HG03135 (cell line): ENCODE results near the gene GPC6.

Source experiments
- ATAC-seq: cut with Tn5 transposase; IDR thresholded peaks from one replicate; pipeline ENCODE4 v1.9.1; 2021; ENCODE audit warnings: mild to moderate bottlenecking, moderate library complexity; ENCODE audit not compliant: unreplicated experiment

GPC6 gene

DNA sequence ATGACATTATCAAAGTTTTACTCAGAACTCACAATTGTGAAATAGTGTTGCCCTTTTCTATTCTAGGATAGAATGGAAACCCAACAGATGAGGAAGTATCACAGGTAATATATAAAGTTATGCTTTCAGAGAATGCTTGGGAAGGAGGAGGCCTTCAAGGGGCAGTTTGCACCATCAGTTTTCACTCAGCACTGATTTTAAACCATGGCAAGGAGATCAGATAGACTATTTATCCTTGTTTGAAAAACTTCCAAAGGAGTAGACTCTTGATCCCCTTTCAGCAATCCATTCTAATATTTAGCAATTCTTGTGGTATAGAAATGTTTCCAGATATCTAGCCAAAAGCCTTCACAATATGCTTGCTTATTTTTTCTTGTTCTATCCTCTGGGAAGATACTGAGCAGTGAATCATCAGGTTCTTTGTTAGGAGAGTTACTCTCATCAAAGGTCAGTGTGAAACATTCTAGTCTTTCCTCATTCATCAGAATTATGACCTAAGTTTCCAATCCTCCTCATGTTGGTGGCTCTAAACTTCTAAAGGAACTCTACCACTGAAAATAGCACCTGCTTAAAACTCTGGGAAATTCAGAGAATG, 3.8 kb downstream of the GPC6 start:
- ATAC-seq, result no peak

DNA sequence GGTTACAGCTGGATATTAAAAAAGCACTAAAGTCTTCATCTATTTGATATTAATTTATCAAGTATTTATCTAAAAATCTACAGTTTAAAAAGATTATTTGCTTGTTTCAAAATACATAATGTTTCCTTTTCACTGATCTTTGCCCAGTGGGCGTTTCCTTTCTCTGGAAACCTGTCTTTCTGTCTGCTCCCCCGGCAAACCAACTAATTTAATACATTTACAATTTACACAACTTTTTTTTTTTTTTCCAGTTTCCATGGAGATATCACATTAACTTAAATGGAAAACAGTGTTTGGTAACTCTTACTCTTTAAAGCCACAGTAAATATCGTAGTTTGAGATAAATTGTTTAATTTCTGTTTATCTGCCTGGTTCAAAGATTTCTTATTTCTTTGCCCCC, 5.3 kb downstream of the GPC6 start:
- no peak for ATAC-seq

DNA sequence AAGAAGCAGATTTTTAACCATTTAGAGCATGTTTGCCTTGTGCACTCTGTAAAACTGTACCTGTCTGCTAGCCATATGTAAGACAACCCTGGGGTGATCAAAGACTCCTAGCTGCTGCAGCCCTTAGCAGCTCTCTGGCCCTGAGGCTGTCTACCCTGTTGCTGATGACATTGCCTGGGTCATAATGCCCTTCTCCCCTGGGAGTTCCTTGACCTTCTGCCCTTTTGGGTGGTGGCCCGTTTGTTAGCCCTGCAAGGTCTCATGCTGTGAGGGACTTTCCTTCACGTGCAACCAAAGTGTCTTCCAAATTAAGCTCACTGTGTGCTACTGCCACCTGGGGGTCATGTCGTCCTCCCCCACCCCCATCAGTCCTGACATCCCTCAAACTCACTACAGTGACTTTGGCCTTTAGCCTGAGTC, 7.4 kb downstream of the GPC6 start:
- no peak for ATAC-seq

DNA sequence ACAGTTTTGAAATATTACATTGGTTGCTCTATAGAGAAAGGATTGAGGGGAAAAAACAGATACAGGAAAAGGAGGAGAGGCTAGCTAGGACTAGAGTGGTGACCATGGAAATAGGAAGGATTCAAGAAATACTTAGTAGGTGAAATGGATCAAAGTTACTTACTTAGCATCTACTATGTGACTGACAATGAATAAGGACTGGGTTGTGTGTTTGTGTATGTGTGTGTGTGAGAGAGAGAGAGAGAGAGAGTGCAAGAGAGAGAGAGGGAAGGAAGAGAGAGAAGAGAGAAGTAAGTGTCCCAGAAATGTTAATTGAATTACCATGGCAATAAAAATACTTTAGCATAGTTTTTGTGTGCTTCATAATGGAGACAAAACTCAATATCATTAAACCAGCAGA, 7.9 kb downstream of the GPC6 start:
- no peak for ATAC-seq

DNA sequence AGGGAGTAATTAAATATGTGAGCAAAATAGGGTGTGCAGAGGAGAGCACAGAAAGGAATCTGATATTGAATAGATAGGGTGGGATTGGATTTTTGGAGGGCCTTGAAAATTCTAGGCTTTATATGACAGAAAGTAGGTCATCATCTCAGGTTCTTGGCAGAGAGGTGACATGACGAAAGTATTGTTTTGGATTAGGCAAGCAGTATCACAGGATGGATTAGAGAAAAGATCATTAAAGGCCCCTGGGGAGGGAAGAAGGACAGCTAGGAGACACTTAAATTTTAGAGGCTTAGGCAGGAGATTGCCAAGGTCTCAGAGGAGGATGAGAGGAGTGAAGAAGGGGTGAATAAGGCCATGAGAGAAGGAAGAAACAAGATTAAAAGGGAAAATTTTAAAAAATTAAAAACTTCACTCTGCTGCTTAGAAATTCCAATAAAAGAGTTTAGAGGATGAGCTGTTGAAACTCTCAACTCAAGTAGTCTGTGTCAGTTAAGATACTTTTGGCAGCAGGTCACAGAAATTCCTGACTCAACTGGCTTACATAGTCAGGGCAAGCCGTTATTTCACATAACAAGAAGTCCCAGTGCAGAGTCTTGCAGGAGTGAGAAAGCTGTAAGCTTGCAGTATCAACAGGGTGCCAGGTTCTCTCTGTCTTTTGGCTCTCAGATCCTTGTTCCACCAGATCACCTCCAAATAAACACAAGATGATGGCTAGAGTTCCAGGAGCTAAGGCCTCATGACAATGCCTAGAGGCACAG, 8.8 kb downstream of the GPC6 start:
- ATAC-seq, result no peak

DNA sequence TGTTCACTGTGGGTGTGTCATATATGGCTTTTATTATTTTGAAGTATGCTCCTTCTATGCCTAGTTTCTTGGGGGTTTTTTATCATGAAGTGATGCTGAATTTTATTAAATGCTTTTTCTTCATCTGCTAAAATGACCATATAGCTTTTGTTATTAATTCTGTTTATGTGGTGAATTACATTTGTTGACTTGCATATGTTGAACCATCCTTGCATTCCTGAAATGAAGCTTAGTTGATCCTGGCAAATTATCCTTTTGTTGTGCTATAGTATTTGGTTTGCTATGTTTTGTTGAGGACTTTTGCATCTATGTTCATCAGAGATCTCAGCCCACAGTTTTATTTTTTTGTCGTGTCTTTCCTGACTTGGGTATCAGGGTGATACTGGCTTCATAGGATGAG, 12.1 kb downstream of the GPC6 start:
- no peak for ATAC-seq

DNA sequence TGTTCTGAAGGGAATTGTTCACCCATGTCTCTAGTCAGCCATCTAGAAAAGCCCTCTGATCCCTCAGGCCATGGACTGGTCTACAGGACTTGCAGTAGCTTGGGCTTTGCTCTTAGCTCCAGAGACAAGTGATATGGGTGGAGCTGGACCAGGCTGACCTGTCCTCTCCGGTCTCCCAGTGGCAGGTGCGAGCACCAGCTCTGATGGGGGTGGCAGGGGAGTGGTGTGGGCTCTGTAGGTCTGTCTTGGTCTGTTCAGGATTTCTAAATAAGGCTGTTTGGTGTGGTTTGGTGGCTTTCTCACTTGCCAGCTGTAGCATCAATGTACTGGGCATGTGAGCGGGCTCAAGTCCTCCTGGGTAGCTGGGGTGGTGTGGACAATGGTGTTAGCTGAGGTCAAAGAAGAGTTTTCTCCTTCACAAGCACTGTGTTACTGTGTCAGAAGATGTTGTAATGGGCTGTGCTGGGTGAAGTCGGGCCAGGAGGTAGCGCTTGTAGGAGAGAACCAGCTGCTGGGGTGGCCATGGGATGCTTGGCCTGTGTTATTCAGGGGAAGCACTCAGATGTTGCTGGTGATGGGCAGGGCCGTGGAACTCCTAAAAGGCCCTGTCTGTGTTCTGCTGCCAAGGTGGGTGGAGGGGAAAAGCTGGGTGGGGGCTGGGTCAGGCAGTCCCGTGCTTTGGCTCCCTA, 16.9 kb downstream of the GPC6 start:
- no peak for ATAC-seq

DNA sequence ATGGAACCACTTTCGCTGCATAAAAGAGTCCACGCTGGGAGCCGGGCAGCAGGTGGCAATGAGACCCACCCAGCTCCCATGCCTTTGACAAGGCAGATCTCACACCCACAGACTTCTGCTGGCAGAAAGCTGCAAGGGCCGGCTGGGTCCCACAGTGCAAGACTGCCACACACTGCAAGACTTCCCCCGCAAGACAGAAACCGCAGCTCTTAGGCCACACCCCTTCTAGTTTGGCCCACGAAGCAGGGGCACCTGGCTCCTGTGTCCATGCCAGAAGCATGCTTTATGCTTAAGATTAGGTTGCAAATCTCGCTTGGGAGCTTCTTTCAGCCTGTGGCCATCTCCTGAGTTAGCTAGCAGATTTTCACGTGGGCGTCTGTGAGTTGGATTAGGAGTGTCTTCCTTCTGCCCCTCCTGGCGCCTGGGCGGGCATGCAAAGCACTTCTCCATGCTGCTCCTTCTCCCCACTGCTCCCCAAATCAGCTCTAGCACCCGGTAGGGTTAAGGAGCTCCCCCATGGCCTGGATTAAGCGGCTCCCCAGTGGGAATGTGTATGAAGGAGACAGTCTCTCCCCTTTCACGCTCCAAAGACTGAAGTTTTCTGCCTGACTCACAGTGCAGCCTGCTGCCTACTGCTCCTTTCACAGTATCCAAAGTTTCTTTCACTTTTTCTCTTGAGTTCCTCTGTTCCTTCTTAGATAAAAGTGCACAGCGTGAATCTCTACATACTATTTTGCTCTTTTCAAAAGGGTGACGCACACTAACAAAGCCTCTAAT, 17.7 kb downstream of the GPC6 start:
- ATAC-seq, result no peak

DNA sequence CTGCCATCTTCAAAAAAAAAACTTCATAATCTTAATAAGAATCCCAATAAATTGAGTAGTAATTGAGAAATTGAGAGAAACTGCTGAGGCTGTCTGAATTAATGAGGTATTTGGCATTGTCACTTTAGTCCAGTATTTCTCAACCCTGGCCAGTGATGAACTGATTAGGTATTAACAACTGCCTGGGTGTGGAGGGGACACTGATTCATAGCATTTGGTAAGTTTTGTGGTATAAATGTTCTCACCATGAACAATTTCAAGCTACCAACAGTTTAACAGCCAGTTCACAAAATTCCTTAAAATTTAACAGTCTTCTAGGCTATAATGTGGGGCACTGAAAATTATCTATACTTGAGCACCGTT, 18.3 kb downstream of the GPC6 start:
- ATAC-seq, result no peak

DNA sequence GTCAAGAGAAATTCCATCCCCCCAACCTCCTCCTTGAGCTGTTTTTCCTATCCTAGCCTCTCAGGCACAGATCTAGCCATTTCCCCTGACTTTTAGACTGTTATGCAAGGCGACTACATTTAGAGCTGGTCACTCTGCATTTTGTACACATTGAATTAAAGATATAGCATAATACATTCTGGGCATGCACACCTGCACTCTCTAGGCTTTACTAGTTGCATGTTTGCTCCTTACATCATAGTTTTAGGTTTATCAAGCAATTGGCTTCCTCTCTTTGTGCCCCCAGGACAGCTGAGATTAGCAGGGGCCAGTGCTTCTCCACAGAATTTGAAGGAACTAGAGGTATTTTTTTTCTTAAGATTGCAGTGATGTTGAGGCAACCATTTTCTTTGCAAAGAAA, 19.5 kb downstream of the GPC6 start:
- no peak for ATAC-seq

DNA sequence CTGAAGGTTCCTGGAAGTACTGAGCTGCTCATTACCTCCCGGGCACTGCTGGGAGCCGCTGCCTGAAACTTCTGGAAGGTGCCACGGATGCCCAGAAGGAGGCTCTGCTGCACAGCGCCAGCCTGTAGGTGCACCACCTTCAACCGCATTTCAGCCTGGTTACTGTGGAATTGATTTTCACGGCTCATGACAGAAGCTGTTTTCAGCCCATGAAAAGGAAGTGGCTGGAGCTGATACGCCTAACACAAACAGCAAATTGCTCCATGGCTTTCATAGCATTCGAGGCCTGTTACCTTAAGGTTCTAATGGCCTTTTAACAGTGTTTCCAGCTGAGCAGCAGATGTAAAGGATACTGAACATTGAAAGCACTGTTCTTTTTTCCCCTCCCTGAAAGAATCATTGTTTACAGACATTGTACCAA, 22.0 kb downstream of the GPC6 start:
- no peak for ATAC-seq

DNA sequence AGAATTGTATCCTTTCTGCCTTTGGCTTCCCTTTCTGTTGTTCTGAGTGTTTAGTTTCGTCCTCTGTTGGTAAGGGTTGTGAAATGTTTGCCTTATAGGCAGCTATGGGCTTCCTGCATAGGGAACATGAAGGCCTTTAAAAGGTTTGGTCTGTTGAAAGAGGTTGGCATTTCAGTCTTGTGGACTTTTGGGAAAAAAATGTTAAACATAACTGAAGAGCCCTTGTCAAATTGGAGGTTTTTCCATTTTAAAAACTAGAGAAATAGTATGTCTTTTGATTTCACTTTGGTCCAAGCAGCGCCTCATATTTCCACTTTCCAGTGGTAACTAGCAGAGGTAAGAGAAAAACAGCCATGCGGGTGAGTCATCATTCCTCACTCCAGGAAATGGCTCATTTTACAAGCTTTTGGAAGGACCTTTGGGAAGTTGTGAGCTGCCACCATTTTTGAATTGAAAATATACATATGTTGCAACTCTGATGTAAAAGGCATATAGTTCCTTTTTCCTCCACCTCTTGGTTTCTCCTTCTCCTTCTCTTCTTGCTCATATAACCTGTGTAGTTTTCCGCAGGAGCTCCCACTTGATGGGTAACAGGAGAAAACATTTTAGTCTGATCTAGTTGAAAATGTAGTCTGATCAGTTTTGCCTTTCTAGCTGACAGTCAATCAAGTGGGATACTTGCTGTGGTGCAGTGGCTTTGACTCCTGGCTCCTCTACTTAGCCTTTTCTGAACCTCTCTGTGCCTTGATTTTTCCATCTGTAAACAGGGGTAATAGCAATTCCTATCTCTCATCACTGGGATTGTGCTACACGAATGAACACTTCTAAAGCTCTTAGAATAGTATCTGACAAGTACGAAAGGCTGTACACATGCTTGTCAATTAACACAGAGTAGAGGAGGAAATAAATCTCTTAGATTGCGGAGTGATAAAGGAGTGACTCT, 23.0 kb downstream of the GPC6 start:
- no peak for ATAC-seq

DNA sequence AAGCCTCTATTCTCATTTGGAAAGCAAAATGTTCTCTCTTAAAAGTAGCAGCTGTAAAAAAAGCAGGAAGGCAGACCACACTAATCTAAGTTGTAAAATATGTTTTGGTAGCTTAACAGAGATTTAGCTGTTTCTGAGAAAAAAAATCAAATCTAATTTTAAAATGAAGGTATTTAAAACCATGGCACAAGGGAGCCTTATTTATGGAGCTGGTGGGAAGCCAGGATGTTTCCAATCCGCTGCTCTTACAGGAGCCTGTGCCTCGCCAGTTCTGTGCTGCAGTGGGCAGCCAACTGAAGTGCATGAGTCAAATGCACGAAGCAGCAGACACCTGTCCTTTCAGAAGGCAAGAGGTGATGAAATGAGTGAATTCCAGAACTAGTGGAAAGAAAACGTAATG, 28.2 kb downstream of the GPC6 start:
- no peak for ATAC-seq

DNA sequence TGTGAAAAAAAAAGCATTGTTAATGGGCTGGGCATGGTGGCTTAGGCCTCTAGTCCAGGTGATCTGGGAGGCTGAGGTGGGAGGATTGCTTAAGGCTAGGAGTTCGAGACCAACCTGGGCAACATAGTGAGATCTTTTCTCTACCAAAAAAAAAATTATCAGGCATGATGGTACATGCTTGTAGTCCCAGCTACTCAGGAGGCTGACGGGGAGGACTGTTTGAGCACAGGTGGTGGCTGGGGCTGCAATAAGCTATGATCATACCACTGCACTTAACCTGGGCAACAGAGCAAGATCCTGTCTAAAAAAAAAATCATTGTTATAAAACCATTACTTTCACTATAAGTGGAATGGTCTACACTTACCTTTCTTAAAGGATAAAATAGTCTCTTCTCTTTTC, 30.4 kb downstream of the GPC6 start:
- ATAC-seq, result no peak

DNA sequence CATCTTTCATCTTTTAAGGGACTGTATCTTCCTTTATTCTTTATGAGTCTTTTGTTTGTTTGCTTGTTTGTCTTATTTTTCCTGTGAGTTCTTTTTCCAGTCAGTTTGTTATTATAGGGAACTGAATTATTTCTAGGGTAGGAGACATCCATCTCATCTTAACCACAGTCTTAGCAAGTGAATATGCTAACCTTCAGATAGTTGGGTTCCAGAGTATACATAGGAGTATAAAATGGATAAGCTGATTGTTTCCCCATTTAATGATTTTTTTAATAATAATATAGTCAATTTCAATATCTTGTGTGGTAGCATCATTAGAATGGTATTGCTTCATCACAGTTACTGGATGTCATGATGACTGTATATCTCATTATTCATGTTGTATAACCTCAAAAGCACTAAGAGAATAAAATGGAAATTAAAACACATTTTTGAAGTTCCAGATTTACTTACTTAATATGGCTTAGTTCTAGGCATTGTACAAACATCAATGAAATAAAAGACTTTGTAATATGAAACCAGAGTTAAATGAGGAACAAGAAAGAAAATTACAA, 33.0 kb downstream of the GPC6 start:
- ATAC-seq, result no peak

DNA sequence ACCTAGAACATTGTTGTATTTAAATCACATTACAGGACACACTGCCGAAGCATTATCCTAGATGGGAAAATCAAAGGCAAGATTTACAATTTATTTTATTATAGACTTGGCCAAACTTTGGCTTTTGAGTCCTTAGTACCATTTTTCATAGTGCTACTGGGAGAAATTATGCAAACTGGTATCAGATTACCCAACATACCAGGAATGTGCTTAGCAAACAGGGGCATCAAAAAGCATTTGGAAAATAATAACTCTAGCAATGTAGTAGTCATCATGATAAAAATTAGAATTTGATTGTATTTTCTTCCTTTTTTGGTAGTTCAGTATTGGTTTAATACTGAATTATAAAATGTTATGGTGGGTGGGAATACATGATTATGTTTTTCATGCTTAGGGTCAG, 34.0 kb downstream of the GPC6 start:
- no peak for ATAC-seq

DNA sequence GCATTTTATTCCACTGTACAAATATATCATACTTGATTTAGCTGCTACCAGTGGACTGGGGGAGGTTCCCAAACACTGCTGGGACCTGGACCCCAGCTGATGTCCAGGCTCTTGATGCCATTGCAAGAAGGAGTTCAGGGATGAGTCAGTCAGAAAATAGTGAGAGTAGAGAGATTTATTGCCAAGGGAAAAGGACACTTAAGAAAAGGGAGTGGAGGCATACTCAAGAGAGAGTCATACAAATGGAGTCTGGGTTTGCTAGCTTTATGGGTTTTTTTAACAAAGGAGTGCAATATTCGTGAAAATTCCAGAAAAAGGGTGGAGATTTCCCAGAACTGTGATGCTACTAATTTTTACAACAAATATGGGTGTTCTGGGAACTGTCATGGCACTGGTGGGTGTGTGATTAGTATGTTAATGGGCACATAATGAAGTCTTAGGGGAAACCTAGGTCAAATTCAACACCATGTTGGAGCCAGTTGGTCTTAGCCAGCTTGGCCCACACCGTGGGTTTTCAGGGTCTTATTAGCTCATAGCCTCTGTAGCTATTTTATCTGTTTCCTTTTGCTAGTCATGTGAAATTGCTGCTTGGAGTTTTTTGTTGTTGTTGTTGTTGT, 36.2 kb downstream of the GPC6 start:
- ATAC-seq, result no peak

DNA sequence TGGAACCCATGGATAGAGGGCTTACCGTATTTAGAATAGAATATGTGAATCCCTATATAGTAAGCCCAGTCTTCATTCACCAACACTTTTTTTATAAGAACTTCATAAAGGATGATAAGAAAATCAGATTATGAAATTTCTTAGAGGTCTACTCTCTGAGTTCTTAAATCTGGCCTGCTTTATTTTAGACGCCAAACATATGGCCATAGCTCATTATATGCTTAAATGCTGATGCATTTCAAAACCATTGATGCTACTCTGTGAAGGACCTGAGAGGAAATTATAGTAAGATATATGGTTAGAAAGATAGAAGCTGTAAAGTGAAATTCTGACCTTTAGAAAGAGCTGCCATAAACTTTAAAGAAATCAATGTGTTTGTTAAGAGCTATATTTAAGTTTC, 38.3 kb downstream of the GPC6 start:
- ATAC-seq, result no peak

DNA sequence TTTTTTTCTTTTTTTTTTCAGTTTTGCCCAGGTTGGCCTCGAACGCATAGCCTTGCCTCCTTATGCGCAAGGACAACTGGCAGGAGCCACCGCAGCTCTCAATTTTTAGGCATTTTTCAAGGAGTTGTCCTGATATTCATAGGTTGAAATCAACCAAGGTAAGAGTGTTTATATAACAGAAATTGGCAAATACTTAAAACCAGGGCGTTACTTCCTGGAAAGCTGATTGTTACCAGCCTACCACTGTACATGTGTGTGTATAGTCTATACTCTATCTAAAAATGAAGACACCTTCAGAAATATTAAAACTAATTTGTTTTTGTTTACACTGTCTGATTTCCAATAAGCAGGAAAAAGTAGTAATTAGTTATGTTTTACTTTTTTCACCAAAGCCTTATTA, 39.2 kb downstream of the GPC6 start:
- no peak for ATAC-seq

DNA sequence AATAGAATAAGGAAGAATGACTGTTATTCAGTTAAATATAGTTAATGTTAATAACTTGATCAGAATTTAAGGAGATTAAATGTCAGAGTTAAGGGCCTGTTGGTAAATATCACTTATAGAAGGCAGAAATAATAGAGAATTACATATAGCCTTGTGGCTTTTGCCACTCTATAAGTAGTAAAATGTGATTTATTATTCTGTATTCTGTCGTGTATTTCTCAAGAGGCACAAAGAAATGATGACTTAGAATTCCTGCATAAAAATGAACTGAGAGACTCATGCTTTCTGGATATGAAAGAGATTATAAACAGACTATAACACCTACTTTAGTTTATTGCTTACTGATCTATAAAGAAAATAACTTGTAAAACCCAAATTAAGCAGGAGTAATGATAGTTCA, 40.1 kb downstream of the GPC6 start:
- ATAC-seq, result no peak
